Nucleus accumbens (tissue), 56 donors: ENCODE measurements around the gene EEFSEC.

Experiments used
- DNase-seq, 56 donors: peaks; one replicate each; lab custom pipeline; 2025; lab: John Stamatoyannopoulos, UW

EEFSEC gene

DNA sequence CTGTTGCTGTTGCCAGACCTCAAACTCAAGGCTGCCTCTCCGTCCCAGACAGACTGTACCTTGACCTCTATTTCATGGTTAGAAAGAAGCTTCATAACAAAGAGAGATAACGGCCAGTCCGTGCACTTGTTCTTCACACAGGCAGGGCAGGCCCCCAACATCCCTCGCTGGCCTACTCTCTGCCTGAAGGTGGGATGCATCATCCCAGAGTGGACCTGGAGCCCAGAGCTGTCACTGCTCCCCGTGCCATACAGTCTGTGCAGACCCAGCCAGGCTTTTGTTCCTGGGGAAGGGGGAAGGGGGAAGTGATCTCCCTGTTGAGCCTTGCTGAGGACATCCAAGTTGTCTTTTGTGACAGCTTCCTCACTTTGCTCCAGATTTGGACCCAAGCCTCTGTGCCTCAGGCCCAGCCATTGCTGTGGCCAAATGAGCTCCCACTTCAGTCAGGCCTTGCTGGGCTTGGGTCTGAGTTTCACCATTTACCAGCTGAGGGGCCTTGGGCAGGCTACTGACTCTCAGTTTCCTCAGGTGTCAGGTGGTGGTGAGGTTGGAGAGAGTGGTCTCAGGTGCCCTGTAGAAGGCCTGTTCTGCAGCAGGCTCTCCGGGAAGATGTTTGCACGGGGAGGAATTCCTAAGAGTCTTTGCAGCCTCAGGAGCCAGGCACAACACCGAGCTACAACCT lies 171.8 kb downstream of the EEFSEC start:
- DNase-seq: no peak

DNA sequence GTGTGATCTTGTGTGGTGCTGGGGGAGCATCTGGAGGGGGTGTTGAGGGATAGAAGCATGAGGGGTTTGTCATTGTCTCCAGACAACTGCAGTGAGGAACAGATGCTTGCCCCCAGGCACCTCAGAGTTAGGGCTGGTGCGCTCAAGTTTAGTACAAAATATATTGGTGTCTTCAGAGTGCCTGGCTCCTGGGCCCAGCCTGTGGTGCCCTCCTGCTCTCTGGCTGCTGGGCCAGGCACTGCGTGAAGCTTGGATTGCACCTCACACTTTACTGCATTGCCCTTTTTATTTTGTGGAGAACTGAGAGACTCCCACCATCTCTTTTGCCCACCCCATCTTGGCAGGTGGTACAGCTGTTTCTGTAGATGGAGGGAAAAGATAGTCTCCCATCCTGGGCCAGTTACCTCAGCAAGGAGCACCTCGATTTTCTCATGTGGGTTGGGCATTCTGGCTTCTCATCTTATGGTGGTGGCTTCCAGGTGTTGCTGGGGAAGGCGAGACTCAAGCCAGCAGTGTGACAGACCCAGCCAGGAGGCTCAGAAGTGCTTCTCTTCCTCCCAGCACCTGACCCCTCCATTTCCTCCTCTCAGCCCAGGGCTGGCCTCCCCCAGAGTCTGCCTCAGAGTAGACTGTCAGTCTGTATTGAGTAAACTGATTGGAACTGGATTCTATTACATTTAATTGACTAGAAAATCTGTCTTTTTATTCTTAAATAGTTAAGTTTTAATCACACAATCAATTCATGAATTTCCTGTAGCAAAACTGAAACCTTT lies 173.0 kb downstream of the EEFSEC start:
- DNase-seq: no peak

DNA sequence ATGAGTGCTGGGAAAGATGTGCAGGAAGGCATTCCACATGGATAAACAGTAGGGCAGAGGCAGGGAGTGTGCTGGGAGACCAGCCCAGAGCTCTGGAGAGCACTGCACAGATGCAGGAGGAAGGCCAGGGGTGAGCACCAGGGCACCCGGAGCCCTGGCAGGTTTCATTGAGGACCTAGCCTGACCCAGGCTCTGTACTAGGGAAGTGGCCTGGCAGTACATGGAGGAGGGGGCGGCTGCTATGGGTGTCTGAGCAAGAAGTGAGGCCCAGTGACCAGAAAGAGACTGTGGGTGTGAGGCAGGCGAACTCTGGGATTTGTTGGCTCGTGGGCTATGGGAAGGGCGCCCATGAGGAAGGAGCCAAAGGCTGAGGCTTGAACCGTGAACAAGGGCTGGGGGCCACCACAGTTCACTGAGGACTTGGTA lies 174.3 kb downstream of the EEFSEC start:
- no peak for DNase-seq

DNA sequence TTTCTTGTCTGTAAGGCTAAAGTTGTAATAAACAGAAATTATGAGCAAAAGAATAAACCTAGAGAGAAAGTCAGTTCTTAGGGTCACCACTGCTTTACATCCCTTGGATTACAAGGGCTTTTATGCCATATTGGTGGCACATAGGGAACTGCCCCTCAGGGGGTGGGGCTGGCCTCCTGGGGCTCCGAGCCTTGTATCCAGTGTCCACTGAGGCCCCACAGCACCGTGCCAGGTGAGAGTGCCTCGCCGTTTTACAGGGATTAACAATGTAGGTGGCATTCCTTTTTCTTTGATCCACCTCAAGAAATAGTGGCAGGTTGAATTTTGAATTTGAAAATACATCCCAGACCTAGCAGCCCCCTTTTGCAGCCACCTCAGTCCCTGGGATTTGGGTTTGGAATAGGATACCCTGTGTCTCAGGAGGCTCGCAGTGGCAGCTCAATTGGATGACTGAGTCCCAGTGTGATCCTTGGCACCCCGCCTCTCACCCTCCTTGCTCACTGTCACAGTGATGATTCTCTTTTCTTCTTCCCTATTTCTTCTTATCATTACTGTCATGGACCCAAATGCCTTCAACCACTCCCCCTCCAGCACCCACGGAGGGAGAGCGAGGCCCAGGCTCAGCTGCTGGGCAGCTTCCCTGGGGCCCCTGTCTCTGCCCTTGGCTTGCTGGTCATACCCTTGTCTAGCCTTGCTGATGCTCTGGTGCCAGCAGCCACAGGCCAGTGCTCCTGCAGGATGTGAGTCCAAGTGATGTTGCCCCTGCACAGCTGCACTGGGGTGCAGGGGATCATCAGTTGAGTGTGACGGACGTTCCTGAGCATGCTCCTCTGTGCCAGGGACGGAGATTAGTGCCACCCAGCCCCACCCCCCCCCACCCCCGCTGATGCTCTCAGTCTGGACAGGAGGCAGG lies 175.5 kb downstream of the EEFSEC start:
- DNase-seq: no peak

DNA sequence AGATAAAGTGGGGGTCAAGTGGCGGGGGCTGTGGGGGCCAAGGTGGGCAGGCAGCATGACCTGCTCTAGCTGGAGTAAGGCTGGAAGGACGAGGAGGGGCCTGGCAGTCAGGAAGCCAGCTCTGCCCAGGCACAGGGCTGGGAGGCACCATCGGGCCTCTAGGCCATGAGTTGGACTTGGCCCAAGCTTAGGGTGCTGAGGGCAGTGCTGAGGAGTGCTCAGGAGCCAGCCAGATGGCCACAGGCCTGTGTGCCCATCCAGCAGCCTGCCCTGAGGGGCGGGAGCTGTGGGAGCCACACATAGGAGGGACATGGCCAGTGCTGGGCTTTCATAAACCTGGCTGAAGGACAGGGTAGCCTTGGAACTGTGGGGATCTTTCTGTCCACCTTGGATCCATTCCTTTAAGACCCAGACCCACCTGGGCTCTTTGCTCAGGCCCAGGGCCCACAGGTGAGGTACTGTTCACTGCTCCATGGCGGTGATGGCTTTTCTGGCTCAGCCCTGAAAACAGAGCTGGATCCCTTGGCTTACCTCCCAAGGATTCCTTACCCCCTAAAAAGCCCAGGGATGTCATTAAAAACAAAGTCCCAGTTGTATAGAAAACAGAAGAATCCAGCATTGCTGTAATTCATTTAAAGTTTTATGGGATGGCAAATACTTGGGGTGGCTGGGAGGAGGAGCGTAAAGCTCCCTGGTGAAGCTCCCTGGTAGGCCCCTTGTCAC lies 176.4 kb downstream of the EEFSEC start:
- no peak for DNase-seq

DNA sequence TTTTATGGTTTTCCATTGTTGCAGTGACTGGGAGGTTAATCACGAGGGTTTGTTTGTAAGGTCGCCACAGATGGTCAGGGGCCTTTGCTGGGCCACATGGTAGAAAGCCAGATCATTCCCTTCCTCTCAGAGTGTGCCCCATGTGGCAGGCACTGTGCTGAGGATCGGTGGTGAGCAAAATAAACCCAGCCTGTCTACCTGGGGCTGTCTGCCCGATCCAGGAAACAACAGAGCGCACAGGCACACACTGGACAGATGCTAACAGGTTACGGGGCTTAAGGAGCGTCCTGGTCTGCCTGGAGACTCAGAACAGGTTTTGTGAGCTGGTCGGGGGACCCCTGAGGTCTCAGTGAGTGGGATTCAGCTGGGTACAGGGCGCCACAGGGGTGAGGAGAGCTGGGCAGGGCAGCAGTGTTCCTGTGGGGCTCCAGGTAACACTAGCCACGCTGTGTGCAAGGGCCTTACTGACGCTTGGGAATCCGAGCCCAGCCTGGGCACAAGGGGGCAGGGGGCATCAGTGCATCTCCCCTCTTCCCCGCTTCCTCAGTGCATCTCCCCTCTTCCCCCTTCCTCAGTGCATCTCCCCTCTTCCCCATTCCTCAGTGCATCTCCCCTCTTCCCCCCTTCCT lies 177.0 kb downstream of the EEFSEC start:
- DNase-seq: no peak

DNA sequence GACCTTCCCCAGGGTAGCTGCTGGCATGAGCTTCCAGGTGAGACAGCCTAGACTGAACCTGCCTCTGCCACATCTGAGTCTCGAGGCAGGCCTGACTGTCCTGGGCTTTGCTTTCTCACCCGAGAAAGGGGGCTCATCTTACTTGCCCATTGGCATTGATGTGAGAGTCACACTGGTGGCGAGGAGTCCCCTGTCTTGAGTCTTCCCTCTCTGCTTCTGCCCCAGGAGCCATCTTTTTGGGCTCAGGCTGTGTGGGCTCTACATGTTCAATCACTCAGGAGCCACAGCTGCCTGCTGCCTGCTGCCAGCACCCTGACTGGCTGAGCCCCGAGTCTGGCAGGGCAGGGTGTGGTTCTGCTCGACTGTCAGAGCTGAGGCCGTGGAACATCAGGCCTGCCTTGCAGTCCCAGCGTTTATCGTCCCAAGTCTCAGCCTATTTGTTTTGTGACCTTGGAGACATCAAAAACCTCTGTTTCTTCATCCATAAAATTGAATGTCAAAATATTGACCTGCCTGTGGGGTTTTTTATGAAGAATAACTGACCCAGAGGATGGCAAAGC lies 180.9 kb downstream of the EEFSEC start:
- DNase-seq: no peak

DNA sequence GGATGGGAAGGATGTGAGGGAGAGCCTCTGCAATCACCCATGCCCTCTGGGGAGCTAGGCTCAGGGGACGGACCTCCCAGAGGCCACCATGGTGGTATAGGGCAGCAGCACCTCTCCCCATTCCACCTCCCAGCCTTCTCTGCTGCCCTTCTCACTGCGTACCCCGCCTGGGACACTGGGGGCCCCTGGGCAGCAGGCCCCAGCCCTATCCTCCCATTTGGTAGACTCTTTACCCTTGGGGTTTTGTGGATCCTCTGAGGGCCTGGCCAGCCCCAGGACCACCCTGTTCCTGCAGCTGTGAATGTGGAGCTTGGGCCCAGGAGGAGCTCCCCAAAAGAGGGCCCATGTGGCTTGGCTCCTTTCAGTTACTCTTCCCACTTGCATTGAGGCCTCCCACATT lies 181.5 kb downstream of the EEFSEC start:
- no peak for DNase-seq

DNA sequence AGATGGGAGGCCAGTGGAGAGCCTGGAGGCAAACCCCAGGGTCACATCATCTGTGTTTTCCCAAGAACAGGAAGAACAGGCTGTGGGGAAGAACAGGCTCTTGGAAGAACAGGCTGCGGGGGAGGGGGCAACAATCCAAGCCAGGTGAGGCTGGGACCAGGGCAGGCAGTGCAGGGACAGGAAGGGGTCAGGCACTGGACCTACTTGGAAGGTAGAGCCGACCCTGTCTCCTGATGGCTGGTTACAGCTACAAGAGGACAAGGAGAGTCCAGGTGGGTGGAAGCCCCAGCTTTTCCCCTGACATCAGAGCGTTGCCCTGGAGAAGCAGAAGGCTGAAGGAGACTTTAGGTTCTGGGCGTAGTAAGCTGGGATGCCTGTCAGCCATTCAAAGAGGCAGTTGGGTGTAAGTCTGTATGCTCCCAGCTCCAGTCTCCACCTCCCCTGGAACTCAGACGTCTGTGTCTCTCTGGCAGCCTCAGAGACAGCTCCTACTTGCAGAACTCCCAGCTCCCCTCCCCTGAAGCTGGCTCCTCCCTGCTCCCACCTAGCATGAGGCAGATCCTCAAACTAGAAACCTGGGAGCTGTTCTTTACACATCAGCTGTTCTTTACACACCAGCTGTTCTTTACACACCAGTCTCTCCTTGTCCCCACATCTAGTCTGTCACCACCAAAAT lies 182.5 kb downstream of the EEFSEC start:
- DNase-seq: peak in 6 of 56 donors; percentile 23 to 45 (median 40)

DNA sequence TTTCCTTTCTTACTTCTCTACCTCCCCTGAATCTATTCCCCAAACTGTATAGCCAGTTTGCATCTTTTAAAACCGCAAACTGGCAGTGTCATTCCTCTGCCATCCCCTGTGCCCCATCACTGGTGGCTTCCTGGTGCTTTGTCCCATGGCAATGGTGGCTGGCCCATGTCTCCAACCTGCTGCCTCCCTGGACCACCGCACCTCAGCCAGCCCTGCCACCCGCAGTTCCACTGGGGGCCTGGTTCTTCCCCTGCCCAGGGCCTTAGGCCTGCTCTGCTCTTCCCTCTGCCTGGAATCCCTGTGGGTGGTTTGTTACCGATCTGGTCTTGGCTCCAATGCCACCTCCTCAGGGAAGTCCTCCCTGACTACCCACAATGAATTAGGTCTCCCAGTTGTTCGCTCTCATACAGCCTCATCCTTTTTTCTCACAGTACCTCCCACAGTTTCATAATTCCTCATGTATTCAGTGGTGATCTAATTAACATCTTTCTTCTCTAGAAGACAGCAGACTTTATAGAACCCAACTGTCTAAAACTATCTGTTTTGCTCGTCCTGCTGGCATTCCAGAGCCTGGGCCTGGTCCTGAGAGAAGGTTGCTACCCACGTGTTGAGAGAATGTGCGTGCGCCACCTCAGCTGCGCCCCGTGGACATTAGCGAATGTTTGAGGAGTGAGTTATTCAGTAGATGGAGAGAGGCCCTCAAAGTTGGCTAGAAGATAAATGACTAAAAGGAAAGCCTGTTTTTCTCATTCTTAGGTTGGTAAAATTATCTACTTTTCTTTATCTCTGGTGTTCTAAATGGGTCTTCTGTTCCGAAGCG lies 183.3 kb downstream of the EEFSEC start:
- DNase-seq: no peak

DNA sequence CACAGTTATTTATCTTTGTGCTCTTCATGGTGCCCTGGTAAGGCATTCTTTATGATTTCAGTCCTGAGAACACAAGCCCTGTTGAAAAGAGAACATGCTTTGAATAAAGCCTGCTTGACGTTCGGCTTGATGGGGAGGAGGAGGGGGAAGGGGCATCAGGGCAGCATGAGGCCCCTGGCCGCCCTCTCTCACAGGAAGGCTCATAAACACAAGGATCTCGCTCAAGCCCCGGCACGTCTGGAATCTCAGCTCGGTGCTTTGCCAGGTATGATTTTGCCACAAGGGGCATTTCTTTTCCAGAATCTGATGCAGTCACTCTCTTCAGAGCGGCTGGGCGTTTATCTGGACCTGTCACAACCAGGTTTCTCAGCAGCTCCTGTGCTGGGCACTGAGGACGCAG lies 184.0 kb downstream of the EEFSEC start:
- DNase-seq: no peak

DNA sequence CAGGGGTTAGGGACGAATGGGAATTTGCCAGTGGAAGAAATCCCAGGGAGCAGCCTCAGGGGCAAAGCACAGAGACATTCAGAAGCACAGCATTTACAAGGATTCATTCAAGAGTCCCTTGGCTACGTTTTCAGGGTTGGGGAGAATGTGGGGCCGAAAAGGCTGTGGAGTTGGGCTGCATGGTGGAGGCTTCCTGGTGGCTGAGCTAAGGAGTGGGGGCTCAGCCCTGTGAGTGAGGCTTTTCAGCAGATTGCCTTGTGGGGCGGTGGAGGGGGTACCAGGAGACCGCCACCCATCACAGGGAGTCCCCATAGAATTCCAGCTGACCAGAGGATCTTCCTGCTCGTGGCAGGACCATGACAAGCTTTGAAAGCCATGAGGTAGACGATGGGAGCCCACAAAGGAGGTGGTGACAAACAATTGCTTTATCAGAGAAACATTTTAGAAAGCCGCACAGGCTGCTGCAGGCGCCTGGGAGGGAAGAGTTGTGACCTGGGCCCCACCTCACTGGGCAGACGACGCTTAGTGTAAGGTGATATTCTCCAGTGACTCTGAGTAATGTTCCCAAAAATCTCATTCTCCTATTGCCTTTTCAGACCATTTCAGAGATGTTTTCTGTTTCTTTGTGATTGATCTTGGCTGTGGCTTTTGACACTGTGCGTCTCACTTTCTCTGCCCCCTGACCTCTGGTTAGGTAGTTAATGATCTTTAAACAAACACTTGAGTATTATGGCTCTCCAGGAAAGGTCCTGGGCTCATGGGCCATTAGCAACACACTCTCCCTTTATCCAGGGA lies 185.5 kb downstream of the EEFSEC start:
- no peak for DNase-seq

DNA sequence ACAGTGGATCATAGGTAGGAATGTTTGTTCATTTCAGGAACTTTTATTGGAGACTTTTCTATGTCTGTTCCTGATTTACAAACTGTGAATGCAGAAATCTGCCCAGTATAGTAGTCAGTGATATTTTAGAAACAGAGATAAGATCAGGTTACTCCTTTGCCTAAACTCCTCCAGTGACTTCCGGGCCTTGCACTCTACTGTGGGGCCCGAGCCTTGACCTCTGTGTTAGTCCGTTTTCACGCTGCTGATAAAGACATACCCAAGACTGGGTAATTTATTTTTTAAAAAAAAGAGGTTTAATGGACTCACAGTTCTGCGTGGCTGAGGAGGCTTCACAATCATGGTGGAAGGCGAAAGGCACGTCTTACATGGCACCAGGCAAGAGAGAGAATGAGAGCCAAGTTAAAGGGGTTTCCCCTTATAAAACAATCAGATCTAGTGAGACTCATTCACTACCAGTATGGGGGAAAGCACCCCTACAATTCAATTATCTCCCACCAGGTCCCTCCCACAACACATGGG lies 186.3 kb downstream of the EEFSEC start:
- no peak for DNase-seq

DNA sequence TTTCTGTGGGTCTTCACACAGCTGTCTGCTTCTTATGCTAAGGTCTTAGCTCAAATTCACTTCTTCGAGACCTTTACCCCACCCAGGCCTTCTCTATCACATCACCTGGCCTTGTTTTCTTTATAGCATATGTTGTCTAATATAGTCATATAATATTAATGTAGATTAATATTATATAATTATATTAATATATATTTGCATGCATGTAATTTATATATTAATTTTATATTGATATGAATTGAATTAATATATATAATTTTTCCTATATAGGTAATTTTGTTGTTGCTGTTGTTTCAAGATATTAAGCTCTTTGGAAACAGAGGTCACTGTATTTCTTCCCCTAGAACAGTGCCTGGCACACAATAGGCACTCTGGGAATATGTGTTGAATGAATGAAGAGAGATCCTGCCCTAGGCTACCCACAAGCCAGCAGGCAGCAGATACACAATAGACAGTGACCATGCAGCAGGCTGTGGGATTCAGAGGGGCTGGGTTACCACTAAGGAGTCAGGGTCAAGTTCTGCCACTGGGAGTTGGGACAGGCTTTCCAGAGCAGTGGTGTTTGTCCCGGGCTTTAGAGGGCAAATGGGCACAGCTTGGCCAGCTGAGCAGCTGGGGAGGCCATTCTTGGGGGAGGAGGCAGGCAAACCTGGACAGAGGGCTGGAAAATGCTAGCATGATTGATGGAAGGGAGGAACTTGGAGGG lies 187.1 kb downstream of the EEFSEC start:
- DNase-seq: no peak

DNA sequence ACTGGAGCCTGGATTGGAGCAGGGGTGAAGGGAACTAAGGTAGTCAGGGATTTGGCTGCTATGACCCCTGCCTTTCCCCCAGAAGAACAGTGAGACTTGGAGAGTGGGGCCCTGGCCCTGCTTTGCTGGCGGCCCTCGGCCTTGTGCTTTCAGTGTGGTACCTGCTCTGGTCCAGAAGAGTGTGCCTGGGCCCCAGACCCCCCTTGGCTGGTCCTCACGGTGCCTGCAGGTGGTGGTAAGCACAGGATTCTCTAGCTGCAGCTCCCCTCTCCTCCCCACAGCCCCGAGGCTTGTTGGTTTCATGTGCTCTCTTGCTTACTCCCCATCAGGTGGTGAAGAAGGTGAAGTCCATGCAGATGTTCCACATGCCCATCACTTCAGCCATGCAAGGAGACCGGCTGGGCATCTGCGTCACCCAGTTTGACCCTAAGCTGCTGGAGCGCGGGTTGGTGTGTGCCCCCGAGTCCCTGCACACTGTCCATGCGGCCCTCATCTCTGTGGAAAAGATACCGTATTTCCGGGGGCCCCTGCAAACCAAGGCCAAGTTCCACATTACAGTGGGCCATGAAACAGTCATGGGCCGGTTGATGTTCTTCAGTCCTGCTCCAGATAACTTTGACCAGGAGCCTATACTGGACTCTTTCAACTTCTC lies 187.7 kb downstream of the EEFSEC start:
- no peak for DNase-seq
